Activated CD8-positive, alpha-beta memory T cell treated with anti-CD3 and anti-CD28 coated beads, Interleukin-2, amount 10 ng/mL, durations not matched to agents 7 days and 5 days (primary cell): ENCODE results near the gene CCSER2. TPM values are rescaled to one million over a fixed set of nuclear protein-coding genes. Genes with fewer than 3 reads are reported as not detected.

Source experiments
- ATAC-seq: fragments of 150-1000 bp; cut with Tn5 transposase; one replicate; pipeline ENCODE4 v1.10.0; 2021; ENCODE audit warnings: moderate library complexity
- CTCF ChIA-PET: fragments of 350-600 bp; sonication (Branson Sonifier 250); formaldehyde crosslinking; loops from one replicate; lab custom pipeline; 2021; ENCODE audit warnings: antibody characterized with exemption; lab: Charles Lee
- DNase-seq: peaks from one replicate; pipeline ENCODE4 v3.0.0-alpha.2; 2020
- H3K27ac Mint-ChIP-seq: one replicate; pipeline ENCODE4 v1.8.0; 2021; ENCODE audit warnings: mild to moderate bottlenecking, mixed read lengths
- H3K27me3 Mint-ChIP-seq: one replicate; pipeline ENCODE4 v1.8.0; 2021; ENCODE audit warnings: mixed read lengths
- H3K36me3 Mint-ChIP-seq: one replicate; pipeline ENCODE4 v1.8.0; 2021; ENCODE audit warnings: mild to moderate bottlenecking, mixed read lengths
- H3K4me1 Mint-ChIP-seq: one replicate; pipeline ENCODE4 v1.8.0; 2021; ENCODE audit warnings: mixed read lengths
- H3K4me3 Mint-ChIP-seq: one replicate; pipeline ENCODE4 v1.8.0; 2021; ENCODE audit warnings: mild to moderate bottlenecking, moderate library complexity, mixed read lengths
- H3K9me3 Mint-ChIP-seq: one replicate; pipeline ENCODE4 v1.8.0; 2022; ENCODE audit warnings: low read depth, mixed read lengths
- total RNA-seq, 2 experiments: library from RNA; stranded (reverse); gene quantifications; one replicate each; pipeline ENCODE4 v1.2.3, GENCODE V29; 2021

Gene CCSER2
- total RNA-seq, 2 experiments from 2014 or later: 52.7 to 80.3 TPM

- H3K4me3 Mint-ChIP-seq: peak overlapping the region; percentile 42
- no peaks in the 10 kb centered on the region for H3K36me3 Mint-ChIP-seq
- CTCF ChIA-PET: interaction anchor here (1.0 to 11.1 kb wide), 11 partner anchors 8 to 1846 kb away, joined by 3 to 238 read pairs (median 5); no protein-coding TSS in a partner anchor
- no peak for ATAC-seq
- H3K27me3 Mint-ChIP-seq: peaks cover 23% of the 10 kb centered on the region
- H3K27ac Mint-ChIP-seq: no peak overlapping the region
- no peaks in the 10 kb centered on the region for H3K9me3 Mint-ChIP-seq
- H3K4me1 Mint-ChIP-seq: peaks cover 9% of the 10 kb centered on the region
- DNase-seq: no peak
Observed at GRCh38 chr10:84541289-84541637, 212.9 kb downstream of the CCSER2 start.

- DNase-seq (no peak), ATAC-seq (no peak)
- CTCF ChIA-PET: interaction anchor here (0.7 to 11.1 kb wide), 7 partner anchors 9 to 337 kb away, joined by 3 to 238 read pairs (median 4); no protein-coding TSS in a partner anchor
- no peaks in the 10 kb centered on the region for H3K36me3 Mint-ChIP-seq
- no peak overlapping the region for H3K4me3 Mint-ChIP-seq
- H3K9me3 Mint-ChIP-seq: no peaks in the 10 kb centered on the region
- H3K4me1 Mint-ChIP-seq: peaks cover 4% of the 10 kb centered on the region
- no peak overlapping the region for H3K27ac Mint-ChIP-seq
- H3K27me3 Mint-ChIP-seq: peaks cover 24% of the 10 kb centered on the region
Observed at GRCh38 chr10:84542522-84543490, 214.4 kb downstream of the CCSER2 start.

- Mint-ChIP-seq H3K36me3 (no peaks in the 10 kb centered on the region), H3K4me3 (no peak overlapping the region), H3K27me3 (peaks cover 32% of the 10 kb centered on the region), H3K4me1 (peaks cover 4% of the 10 kb centered on the region), H3K9me3 (no peaks in the 10 kb centered on the region), H3K27ac (no peak overlapping the region)
- CTCF ChIA-PET: interaction anchor here (2.5 to 11.1 kb wide), 2 partner anchors 278 to 287 kb away, joined by 7 to 238 read pairs; no protein-coding TSS in a partner anchor
- no peak for DNase-seq
- ATAC-seq: no peak
Observed at GRCh38 chr10:84543948-84544347, 215.6 kb downstream of the CCSER2 start.

GRCh38 chr10:84545651-84546050 is 217.3 kb downstream of the CCSER2 start:
- Mint-ChIP-seq H3K27me3 (peaks cover 32% of the 10 kb centered on the region), H3K36me3 (no peaks in the 10 kb centered on the region), H3K4me1 (peaks cover 4% of the 10 kb centered on the region), H3K9me3 (no peaks in the 10 kb centered on the region), H3K4me3 (no peak overlapping the region), H3K27ac (no peak overlapping the region)
- no peak for DNase-seq
- CTCF ChIA-PET: no interaction called here
- no peak for ATAC-seq

DNA sequence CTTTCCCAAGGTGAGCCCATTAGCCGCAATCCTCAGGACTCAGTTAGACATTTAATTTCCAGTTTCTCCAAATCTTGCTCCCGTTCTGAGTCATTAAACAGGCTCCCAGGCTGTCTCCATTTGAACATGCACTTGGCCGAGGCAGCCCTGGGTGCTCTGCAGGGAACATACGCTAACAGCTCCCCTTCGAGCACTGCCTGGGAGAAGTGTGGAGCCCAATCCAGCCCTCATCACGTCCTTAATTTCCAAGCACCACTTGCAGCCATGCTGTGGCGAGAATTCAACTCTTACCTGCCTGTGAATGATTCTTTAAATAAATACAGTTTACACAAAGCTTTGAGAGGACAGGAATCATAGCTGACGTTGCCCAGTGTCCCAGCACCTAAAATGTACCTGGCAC is 218.2 kb downstream of the CCSER2 start:
- no peaks in the 10 kb centered on the region for H3K36me3 Mint-ChIP-seq
- peaks cover 29% of the 10 kb centered on the region for H3K27me3 Mint-ChIP-seq
- H3K27ac Mint-ChIP-seq: no peak overlapping the region
- no peak overlapping the region for H3K4me3 Mint-ChIP-seq
- DNase-seq (no peak), ATAC-seq (no peak)
- CTCF ChIA-PET: no interaction called here
- H3K9me3 Mint-ChIP-seq: no peaks in the 10 kb centered on the region
- H3K4me1 Mint-ChIP-seq: no peaks in the 10 kb centered on the region

- H3K27ac Mint-ChIP-seq: no peak overlapping the region
Observed at GRCh38 chr10:84547616-84548015, 219.2 kb downstream of the CCSER2 start.

GRCh38 chr10:84548869-84549268 is 220.5 kb downstream of the CCSER2 start:
- Mint-ChIP-seq H3K4me3 (no peak overlapping the region), H3K27me3 (peaks cover 32% of the 10 kb centered on the region), H3K36me3 (no peaks in the 10 kb centered on the region), H3K4me1 (no peaks in the 10 kb centered on the region), H3K27ac (no peak overlapping the region), H3K9me3 (no peaks in the 10 kb centered on the region)
- ATAC-seq: no peak
- no peak for DNase-seq
- CTCF ChIA-PET: interaction anchor here (0.9 to 1.3 kb wide), 2 partner anchors 8 to 11 kb away, joined by 3 to 4 read pairs; no protein-coding TSS in a partner anchor

More at GRCh38 chr10:84547616-84548015, 219.2 kb downstream of the CCSER2 start:
- peaks cover 29% of the 10 kb centered on the region for H3K27me3 Mint-ChIP-seq
- no peaks in the 10 kb centered on the region for H3K36me3 Mint-ChIP-seq
- DNase-seq (no peak), ATAC-seq (no peak)
- no peak overlapping the region for H3K4me3 Mint-ChIP-seq
- no peaks in the 10 kb centered on the region for H3K4me1 Mint-ChIP-seq
- H3K9me3 Mint-ChIP-seq: no peaks in the 10 kb centered on the region
- CTCF ChIA-PET: no interaction called here

DNA sequence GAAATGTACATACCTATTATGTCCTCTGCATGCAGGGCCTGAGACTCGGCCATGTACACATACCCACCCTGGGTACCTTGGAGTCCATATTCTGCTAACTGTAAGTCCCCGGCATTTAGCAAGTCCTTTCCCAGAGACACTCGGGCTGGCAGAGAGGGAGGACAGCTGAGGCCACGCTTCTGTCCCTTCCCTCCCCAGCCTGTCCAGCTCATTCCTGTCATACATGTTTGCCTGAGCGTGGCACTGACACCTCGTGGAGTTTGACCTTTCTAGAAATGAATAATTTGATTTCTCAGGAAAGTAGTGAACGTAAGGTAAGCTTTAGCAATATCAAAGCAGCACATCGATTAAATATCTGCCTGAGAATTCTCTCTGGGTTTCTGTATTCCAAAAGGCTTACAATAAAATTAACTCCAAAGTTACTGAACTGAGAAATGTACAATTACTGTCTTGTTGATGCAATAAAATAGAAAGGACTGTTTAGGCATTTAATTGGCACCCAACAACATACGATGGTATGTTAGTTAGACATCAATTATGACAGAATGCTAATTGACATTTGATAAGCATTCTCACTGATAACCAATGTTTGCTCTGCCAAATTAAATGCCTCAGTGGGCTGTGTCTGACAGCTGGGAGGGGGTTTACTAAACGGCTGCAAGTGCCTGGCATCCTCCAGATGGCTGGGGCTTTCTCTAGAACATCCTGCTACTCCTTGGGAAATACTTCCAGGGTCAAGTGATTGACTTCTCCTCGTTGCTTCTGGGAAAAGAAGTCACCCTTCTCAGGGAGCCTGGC is 221.2 kb downstream of the CCSER2 start:
- H3K36me3 Mint-ChIP-seq: no peaks in the 10 kb centered on the region
- ATAC-seq (no peak), DNase-seq (no peak)
- no peaks in the 10 kb centered on the region for H3K4me1 Mint-ChIP-seq
- CTCF ChIA-PET: interaction anchor here (0.9 to 1.3 kb wide), 2 partner anchors 9 to 12 kb away, joined by 3 to 4 read pairs; no protein-coding TSS in a partner anchor
- no peaks in the 10 kb centered on the region for H3K9me3 Mint-ChIP-seq
- H3K4me3 Mint-ChIP-seq: no peak overlapping the region
- H3K27ac Mint-ChIP-seq: no peak overlapping the region
- H3K27me3 Mint-ChIP-seq: peaks cover 28% of the 10 kb centered on the region

- CTCF ChIA-PET: no interaction called here
- Mint-ChIP-seq H3K36me3 (no peaks in the 10 kb centered on the region), H3K9me3 (no peaks in the 10 kb centered on the region), H3K27me3 (peaks cover 30% of the 10 kb centered on the region), H3K27ac (no peak overlapping the region), H3K4me3 (no peak overlapping the region), H3K4me1 (no peaks in the 10 kb centered on the region)
- DNase-seq: no peak
- ATAC-seq: no peak
Observed at GRCh38 chr10:84550756-84551436, 222.5 kb downstream of the CCSER2 start.

- ATAC-seq (no peak), DNase-seq (no peak)
- no peaks in the 10 kb centered on the region for H3K36me3 Mint-ChIP-seq
- no peak overlapping the region for H3K4me3 Mint-ChIP-seq
- H3K27me3 Mint-ChIP-seq: peaks cover 27% of the 10 kb centered on the region
- no peaks in the 10 kb centered on the region for H3K9me3 Mint-ChIP-seq
- H3K27ac Mint-ChIP-seq: no peak overlapping the region
- CTCF ChIA-PET: interaction anchor here (0.9 to 1.1 kb wide), 2 partner anchors 8 to 12 kb away, joined by 3 read pairs; no protein-coding TSS in a partner anchor
- H3K4me1 Mint-ChIP-seq: no peaks in the 10 kb centered on the region
Observed at GRCh38 chr10:84551437-84552120, 223.2 kb downstream of the CCSER2 start.

- Mint-ChIP-seq H3K27ac (no peak overlapping the region), H3K4me1 (no peaks in the 10 kb centered on the region), H3K27me3 (peaks cover 28% of the 10 kb centered on the region), H3K9me3 (no peaks in the 10 kb centered on the region), H3K36me3 (no peaks in the 10 kb centered on the region), H3K4me3 (no peak overlapping the region)
- CTCF ChIA-PET: interaction anchor here (0.9 to 1.1 kb wide), 2 partner anchors 9 to 12 kb away, joined by 3 read pairs; no protein-coding TSS in a partner anchor
- no peak for DNase-seq
- no peak for ATAC-seq
Observed at GRCh38 chr10:84552478-84552877, 224.1 kb downstream of the CCSER2 start.

DNA sequence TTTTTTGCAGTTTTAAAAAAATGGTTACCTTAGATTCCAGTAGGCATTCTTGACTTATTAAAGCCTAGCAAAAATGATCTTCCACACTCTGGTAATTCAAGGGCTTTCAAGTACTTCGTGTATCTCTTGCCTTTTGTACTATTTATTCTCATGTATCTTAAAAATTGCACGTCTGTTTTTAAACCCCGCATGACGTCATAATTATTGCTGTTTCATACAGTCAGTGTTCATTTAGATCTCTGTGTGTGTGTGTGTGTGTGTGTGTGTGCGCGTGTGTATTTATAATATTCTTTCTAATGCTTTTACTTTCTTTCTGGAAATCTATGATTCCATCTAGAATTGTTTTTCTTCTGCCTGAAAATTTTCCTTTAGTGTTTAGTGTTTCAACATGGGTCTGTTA is 234.2 kb downstream of the CCSER2 start:
- DNase-seq: no peak
- Mint-ChIP-seq H3K36me3 (no peaks in the 10 kb centered on the region), H3K4me3 (no peak overlapping the region), H3K27ac (no peak overlapping the region), H3K27me3 (peaks cover 26% of the 10 kb centered on the region), H3K4me1 (no peaks in the 10 kb centered on the region), H3K9me3 (no peaks in the 10 kb centered on the region)
- CTCF ChIA-PET: interaction anchor here (1.2 kb wide), 1 partner anchor 25 kb away, joined by 4 read pairs; no protein-coding TSS in a partner anchor
- no peak for ATAC-seq
